Measurements from ENCODE around the gene RASL10B. TPM values are rescaled to one million over a fixed set of nuclear protein-coding genes. Genes with fewer than 3 reads are reported as not detected.

RASL10B gene
- total and polyA plus RNA-seq, 2 donors (not counting 1 experiment from before 2014, with no cell fraction given): 0.78 to 1.5 TPM

GRCh38 chr17:35740216-35740615 is 8.8 kb downstream of the RASL10B start:
- peaks cover 32% of the 10 kb centered on the region for H3K27me3 ChIP-seq (ENCODE audit: control insufficient read depth, insufficient read depth, low read length)
- H3K4me2 ChIP-seq (ENCODE audit: extremely low read depth, insufficient read depth, low read length): no peak overlapping the region
- no peak overlapping the region for H3K27ac ChIP-seq (ENCODE audit: insufficient read depth, low read length)
- no peak for DNase-seq (ENCODE audit: low read depth in 2 of 2)
- no peaks in the 10 kb centered on the region for H3K79me2 ChIP-seq (ENCODE audit: control insufficient read depth, insufficient read depth, low read length)
- H3K36me3 ChIP-seq (ENCODE audit: control insufficient read depth, insufficient read depth, low read length): no peaks in the 10 kb centered on the region
- TF ChIP-seq CTCF (conservative IDR thresholded peaks at IDR 0.05 in 1 of 2, IDR thresholded peaks at IDR 0.05 in 1 of 2; ENCODE audit: low read depth in 1 of 2, low read length in 2 of 2) (no peak), EZH2 (IDR thresholded peaks at IDR 0.05; ENCODE audit: low read length, missing control alignments) (no peak)
- H4K20me1 ChIP-seq (ENCODE audit: control insufficient read depth, extremely low read depth, insufficient read depth, low read length): no peaks in the 10 kb centered on the region
- no peaks in the 10 kb centered on the region for H3K4me1 ChIP-seq (ENCODE audit: control insufficient read depth, extremely low read depth, insufficient read depth, low read length)
- H3K9ac ChIP-seq (ENCODE audit: insufficient read depth, low read length): no peak overlapping the region
- H3K9me3 ChIP-seq (ENCODE audit: control insufficient read depth, insufficient read depth, low read depth, low read length): no peaks in the 10 kb centered on the region
- no peak overlapping the region for H3K4me3 ChIP-seq (replicated peaks in 1 of 4; ENCODE audit: control extremely low read depth in 1 of 4, insufficient read depth in 1 of 4, low read depth in 3 of 4, low read length in 4 of 4)
- no peak overlapping the region for H2AFZ ChIP-seq (ENCODE audit: low read length)

GRCh38 chr17:35740997-35741931 is 9.8 kb downstream of the RASL10B start:
- Histone ChIP-seq H3K4me3 (replicated peaks in 1 of 4; ENCODE audit: control extremely low read depth in 1 of 4, insufficient read depth in 1 of 4, low read depth in 3 of 4, low read length in 4 of 4) (no peak overlapping the region), H3K27me3 (ENCODE audit: control insufficient read depth, insufficient read depth, low read length) (peaks cover 33% of the 10 kb centered on the region), H3K9ac (ENCODE audit: insufficient read depth, low read length) (no peak overlapping the region), H3K79me2 (ENCODE audit: control insufficient read depth, insufficient read depth, low read length) (no peaks in the 10 kb centered on the region), H3K9me3 (ENCODE audit: control insufficient read depth, insufficient read depth, low read depth, low read length) (no peaks in the 10 kb centered on the region), H2AFZ (ENCODE audit: low read length) (no peak overlapping the region), H4K20me1 (ENCODE audit: control insufficient read depth, extremely low read depth, insufficient read depth, low read length) (no peaks in the 10 kb centered on the region), H3K36me3 (ENCODE audit: control insufficient read depth, insufficient read depth, low read length) (no peaks in the 10 kb centered on the region), H3K4me1 (ENCODE audit: control insufficient read depth, extremely low read depth, insufficient read depth, low read length) (no peaks in the 10 kb centered on the region), H3K4me2 (ENCODE audit: extremely low read depth, insufficient read depth, low read length) (no peak overlapping the region), H3K27ac (ENCODE audit: insufficient read depth, low read length) (no peak overlapping the region)
- DNase-seq (ENCODE audit: low read depth in 2 of 2): no peak
- TF ChIP-seq EZH2 (IDR thresholded peaks at IDR 0.05; ENCODE audit: low read length, missing control alignments) (peak; percentile 87), CTCF (conservative IDR thresholded peaks at IDR 0.05 in 1 of 2, IDR thresholded peaks at IDR 0.05 in 1 of 2; ENCODE audit: low read depth in 1 of 2, low read length in 2 of 2) (no peak)

- Histone ChIP-seq H3K9me3 (ENCODE audit: control insufficient read depth, insufficient read depth, low read depth, low read length) (no peaks in the 10 kb centered on the region), H3K36me3 (ENCODE audit: control insufficient read depth, insufficient read depth, low read length) (no peaks in the 10 kb centered on the region), H3K4me1 (ENCODE audit: control insufficient read depth, extremely low read depth, insufficient read depth, low read length) (no peaks in the 10 kb centered on the region), H3K27ac (ENCODE audit: insufficient read depth, low read length) (no peak overlapping the region), H3K79me2 (ENCODE audit: control insufficient read depth, insufficient read depth, low read length) (no peaks in the 10 kb centered on the region), H3K27me3 (ENCODE audit: control insufficient read depth, insufficient read depth, low read length) (peaks cover 36% of the 10 kb centered on the region), H4K20me1 (ENCODE audit: control insufficient read depth, extremely low read depth, insufficient read depth, low read length) (no peaks in the 10 kb centered on the region), H3K4me2 (ENCODE audit: extremely low read depth, insufficient read depth, low read length) (no peak overlapping the region), H2AFZ (ENCODE audit: low read length) (no peak overlapping the region), H3K4me3 (replicated peaks in 1 of 4; ENCODE audit: control extremely low read depth in 1 of 4, insufficient read depth in 1 of 4, low read depth in 3 of 4, low read length in 4 of 4) (no peak overlapping the region), H3K9ac (ENCODE audit: insufficient read depth, low read length) (no peak overlapping the region)
- no peak for DNase-seq (ENCODE audit: low read depth in 2 of 2)
- TF ChIP-seq CTCF (conservative IDR thresholded peaks at IDR 0.05 in 1 of 2, IDR thresholded peaks at IDR 0.05 in 1 of 2; ENCODE audit: low read depth in 1 of 2, low read length in 2 of 2) (no peak), EZH2 (IDR thresholded peaks at IDR 0.05; ENCODE audit: low read length, missing control alignments) (no peak)
Observed at GRCh38 chr17:35742496-35742895, 11.1 kb downstream of the RASL10B start.
